Measurements from ENCODE around the gene TNFRSF11A.

The TNFRSF11A gene

DNA sequence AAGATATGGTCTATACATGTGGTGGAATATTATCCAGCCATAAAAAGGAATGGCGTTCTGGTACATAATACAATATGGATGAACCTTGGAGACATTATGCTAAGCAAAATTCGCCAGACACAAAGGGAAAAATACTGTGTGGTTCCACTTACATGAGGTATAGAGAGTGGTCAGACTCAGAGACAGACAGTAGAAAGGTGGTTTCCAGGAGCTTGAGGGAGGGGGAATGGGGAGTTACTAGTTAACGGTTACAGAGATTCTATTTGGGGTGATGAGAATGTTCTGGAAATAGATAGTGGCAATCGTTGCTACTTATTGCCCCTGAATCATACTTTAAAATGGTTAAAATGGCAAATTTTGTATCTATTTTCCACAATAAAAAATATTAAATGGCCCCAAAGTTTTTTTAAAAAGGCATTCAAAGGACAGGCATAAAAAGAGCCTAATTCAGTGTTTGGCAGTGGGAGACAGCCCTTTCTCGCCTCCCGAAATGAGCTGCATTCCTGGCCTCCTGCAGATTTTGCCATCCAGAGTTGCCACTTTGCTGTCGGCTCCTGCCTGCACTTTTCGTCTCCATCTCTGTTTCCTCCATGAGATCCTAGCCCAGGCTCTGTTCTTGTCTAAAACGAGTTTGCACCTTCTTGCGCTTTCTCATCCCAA lies 13.5 kb downstream of the TNFRSF11A start:
- DNase-seq = no peak
- no peaks in the 10 kb centered on the region for H3K4me1 ChIP-seq
- H3K4me3 ChIP-seq (ENCODE audit: low read depth, low read length) = no peak overlapping the region
- TF ChIP-seq, protein P1, sequence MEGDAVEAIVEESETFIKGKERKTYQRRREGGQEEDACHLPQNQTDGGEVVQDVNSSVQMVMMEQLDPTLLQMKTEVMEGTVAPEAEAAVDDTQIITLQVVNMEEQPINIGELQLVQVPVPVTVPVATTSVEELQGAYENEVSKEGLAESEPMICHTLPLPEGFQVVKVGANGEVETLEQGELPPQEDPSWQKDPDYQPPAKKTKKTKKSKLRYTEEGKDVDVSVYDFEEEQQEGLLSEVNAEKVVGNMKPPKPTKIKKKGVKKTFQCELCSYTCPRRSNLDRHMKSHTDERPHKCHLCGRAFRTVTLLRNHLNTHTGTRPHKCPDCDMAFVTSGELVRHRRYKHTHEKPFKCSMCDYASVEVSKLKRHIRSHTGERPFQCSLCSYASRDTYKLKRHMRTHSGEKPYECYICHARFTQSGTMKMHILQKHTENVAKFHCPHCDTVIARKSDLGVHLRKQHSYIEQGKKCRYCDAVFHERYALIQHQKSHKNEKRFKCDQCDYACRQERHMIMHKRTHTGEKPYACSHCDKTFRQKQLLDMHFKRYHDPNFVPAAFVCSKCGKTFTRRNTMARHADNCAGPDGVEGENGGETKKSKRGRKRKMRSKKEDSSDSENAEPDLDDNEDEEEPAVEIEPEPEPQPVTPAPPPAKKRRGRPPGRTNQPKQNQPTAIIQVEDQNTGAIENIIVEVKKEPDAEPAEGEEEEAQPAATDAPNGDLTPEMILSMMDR (IDR thresholded peaks at IDR 0.05; ENCODE audit: low read depth, low read length) = no peak
- H3K9me3 ChIP-seq = no peaks in the 10 kb centered on the region
- no peaks in the 10 kb centered on the region for H3K27me3 ChIP-seq
- no peaks in the 10 kb centered on the region for H3K36me3 ChIP-seq

DNA sequence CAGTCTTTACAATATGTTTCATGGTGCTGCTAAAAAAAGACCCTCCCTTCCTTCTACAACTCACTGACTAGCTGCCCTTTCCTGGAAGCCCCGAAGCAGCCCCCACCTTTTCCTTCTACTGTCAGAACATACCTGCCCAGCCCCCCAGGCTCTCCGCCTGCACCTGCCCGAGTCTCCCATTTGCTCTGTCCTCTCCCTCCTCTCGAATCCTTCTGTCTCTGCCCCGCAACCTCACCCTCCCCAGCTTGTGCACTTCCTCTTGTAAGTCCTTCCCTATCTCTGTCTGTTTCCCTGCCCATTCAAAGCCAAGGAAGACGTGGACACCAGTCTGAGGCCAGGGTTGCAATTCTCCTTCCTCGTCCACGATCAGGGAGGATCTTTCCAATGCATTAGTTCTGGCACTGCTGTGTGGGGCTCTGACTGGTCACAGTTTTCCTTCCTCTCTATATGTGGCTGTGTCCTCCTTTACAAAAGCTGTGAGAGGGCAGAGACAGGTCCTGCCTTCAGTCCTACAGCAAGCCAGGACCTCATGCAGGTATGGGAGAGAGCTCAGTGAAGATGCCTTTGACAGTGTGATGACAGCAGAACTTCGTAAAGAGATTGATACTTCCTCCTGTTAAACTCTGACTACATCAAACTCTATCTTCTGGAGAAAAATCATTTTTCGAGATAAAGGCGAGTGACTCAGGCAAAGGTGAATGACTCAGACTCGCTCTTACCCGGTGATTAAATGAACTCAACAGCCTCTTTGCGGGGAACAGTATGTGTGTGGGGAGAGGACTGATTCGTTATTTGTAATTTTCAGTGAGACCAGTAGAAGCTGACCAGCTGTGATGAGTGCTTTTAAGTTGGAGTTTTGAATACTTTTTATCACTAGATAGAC lies 14.2 kb downstream of the TNFRSF11A start:
- Histone ChIP-seq H3K4me1 (no peaks in the 10 kb centered on the region), H3K4me3 (ENCODE audit: low read depth, low read length) (no peak overlapping the region), H3K27me3 (no peaks in the 10 kb centered on the region), H3K36me3 (no peaks in the 10 kb centered on the region), H3K9me3 (no peaks in the 10 kb centered on the region)
- DNase-seq = no peak
- TF ChIP-seq, protein P1 (IDR thresholded peaks at IDR 0.05; ENCODE audit: low read depth, low read length) = no peak

DNA sequence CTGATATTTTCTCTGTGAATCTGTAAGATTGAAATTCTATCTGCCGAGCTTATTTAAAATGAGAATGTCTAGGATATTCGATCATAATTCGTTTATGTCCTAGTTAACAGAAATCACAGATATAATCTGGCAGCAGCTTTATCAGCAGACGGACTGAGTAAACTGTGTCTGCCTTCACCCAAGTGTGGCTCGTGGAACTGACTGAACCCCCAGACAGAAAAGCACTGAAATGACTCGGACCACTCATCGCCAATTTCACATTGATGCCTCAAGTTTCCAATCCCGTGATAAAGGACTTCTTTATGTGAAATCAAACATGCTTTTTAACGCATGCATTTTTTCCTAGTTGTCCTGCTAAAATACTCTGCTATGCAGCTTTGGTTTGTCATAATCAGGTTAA lies 15.9 kb downstream of the TNFRSF11A start:
- DNase-seq = no peak
- TF ChIP-seq, protein P1 (IDR thresholded peaks at IDR 0.05; ENCODE audit: low read depth, low read length) = no peak
- Histone ChIP-seq H3K27me3 (no peaks in the 10 kb centered on the region), H3K9me3 (no peaks in the 10 kb centered on the region), H3K4me3 (ENCODE audit: low read depth, low read length) (no peak overlapping the region), H3K36me3 (no peaks in the 10 kb centered on the region), H3K4me1 (no peaks in the 10 kb centered on the region)

DNA sequence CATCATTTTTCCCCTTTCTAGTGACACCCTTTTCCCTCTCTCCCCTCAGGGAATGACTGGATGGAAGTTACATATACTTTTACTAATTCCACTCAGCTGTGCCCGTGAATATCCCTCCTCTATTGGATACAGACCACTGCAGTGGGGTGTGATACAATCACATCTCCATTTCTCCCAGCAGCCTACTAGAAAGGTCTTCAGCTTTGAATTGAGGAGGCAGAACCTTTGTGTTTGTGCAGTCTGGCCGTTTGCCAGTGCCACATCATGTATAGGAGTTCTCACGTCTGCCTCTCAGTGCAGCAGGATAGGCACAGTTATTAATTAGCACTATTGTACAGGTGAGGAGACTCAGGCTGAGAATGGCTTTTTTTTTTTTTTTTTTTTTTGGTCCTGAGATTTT lies 16.4 kb downstream of the TNFRSF11A start:
- Histone ChIP-seq H3K4me1 (no peaks in the 10 kb centered on the region), H3K9me3 (no peaks in the 10 kb centered on the region), H3K27me3 (no peaks in the 10 kb centered on the region), H3K36me3 (no peaks in the 10 kb centered on the region), H3K4me3 (ENCODE audit: low read depth, low read length) (no peak overlapping the region)
- DNase-seq = no peak
- TF ChIP-seq, protein P1 (IDR thresholded peaks at IDR 0.05; ENCODE audit: low read depth, low read length) = no peak

- Histone ChIP-seq H3K36me3 (no peaks in the 10 kb centered on the region), H3K27me3 (no peaks in the 10 kb centered on the region), H3K4me3 (ENCODE audit: low read depth, low read length) (no peak overlapping the region), H3K9me3 (no peaks in the 10 kb centered on the region), H3K4me1 (no peaks in the 10 kb centered on the region)
- no peak for DNase-seq
- TF ChIP-seq, protein P1 (IDR thresholded peaks at IDR 0.05; ENCODE audit: low read depth, low read length) = no peak
These were observed 17.8 kb downstream of the TNFRSF11A start for GRCh38 chr18:62342884-62343283.

DNA sequence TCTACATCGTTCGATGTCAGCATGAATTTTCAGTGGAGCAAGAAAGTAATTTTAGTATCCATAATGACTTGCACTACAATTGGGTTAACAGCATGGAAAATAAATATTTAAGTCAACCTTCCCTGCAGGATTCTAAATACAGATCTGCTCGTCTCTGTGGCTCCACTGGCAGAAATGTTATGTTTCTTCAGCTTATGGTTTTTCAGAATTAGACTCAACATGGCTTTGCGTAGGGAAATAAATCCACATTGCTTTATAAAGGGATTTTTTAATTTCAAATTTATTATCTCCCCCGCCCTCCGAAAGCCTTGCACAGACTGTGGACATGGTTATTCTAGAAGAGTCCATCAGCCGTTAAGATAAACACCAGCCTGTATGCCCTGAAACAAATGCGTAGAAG lies 18.2 kb downstream of the TNFRSF11A start:
- no peak for DNase-seq
- Histone ChIP-seq H3K9me3 (no peaks in the 10 kb centered on the region), H3K4me1 (no peaks in the 10 kb centered on the region), H3K36me3 (no peaks in the 10 kb centered on the region), H3K27me3 (no peaks in the 10 kb centered on the region), H3K4me3 (ENCODE audit: low read depth, low read length) (no peak overlapping the region)
- TF ChIP-seq, protein P1 (IDR thresholded peaks at IDR 0.05; ENCODE audit: low read depth, low read length) = no peak
